M059J (cell line): ENCODE data around the gene PIK3C3. TPM values are rescaled to one million over a fixed set of nuclear protein-coding genes. Genes with fewer than 3 reads are reported as not detected.

Experiments used
- DNase-seq: peaks from one replicate; pipeline ENCODE4 v3.0.0-alpha.2; 2012; ENCODE audit warnings: low read depth
- total RNA-seq: library from RNA; depleted of rRNA; stranded (reverse); fragments of >200 nt; shearing (Covaris generic); gene quantifications from 2 replicates; pipeline ENCODE4 v1.2.3, GENCODE V29; 2014; rRNA removed

The PIK3C3 gene
- total RNA-seq: 62.1 and 67.3 TPM in 2 replicates

DNA sequence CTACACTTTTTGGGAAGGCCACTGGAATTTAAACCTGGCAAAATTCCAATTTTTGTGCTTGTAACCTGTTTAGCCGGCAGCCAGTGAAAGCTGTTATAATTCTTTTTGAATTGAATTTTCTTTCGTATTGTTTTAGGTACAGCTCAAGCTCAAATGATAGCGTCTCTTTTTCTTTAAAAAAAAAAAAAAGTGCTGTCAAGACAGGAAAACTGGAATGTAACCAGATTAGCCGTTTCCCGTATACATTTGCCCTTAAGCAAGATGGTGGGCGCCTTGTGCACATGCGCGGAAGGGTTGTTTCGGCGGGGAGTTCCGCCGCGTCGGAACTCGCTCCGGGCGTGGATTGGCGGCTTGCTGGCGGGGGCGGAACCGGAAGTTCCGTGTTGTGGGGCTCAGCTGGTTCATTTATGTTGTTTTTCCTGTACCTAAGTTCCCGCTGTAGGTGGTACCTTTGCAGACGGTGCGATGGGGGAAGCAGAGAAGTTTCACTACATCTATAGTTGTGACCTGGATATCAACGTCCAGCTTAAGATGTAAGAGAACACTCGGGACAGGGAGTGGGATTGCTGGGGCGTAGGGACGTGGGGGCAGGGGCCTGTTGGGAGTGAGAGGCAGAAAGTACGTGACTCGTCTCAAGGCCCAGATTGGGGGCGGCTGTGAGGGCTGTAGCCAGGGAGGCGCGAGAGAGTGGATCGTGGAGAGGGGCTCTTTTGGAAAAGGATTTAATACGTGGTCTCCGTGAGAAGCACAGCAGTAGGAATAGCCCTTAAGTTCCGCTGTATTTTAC lies at the start of gene PIK3C3:
PIK3C3 (plus strand) TSS at position 408 of the 787 bp plus-strand sequence; CDS start at position 466, 58 bp downstream.
- DNase-seq: peak; percentile 96

GRCh38 chr18:41905786-41906527 lies 49.1 kb upstream of the PIK3C3 start:
- peak; percentile 2 for DNase-seq

GRCh38 chr18:41906528-41907146 lies 48.4 kb upstream of the PIK3C3 start:
- DNase-seq: peak; percentile 58

DNA sequence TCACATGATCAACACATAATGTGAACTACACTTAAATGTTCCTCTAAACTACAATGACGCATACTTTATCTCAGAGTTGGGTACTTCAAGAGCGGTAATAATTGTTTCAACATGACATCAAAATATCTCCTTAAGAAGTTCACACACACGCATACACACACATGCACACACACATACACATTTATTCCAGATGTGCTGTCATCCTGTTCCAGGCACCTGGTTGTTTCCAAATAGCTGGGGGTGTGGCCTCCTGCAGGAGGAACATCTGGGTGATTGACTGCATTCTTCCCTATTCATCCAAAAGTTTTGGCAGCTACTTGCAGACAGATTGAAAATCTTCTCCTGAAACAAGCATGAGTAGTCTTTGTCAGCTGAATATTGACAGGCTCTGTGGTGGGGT lies 37.9 kb upstream of the PIK3C3 start:
- no peak for DNase-seq

DNA sequence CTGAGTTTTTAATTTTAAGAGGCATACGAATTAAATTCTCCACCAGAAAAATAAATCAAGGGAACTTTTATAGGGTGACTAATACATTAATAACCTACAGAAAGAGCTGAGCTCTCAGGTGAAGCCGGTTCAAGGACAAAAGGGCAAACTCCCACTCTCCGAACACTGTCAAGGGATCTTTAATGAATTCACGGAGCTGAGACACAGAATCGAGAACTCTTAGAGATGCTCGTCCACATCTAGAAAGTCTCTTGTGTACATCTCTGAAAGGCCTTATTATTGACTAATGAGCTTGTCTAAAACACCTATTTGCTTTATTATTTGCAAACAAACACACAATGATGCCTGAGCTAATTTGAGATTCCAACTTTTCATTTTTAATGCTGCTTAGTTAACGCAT lies 33.3 kb upstream of the PIK3C3 start:
- DNase-seq: no peak

DNA sequence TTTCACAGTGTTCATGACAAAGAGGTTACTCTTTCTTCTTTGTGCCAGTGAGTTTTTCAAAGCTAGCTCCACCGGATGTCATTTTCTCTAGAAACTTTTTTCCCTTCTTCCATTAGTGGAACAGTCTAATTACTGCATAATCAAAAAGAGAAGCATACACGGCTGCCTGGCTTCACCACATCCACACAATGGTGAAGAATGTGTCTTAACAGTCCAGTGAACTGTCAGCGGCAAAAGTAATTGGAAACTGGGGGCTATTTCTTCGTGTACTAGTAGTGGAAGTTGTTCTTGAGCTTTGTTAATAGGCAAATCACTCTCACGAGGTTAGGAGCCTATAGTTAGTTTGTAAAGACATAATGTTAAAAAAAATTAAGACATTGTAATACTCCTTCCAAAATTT lies 32.9 kb upstream of the PIK3C3 start:
- peak; percentile 13 for DNase-seq

DNA sequence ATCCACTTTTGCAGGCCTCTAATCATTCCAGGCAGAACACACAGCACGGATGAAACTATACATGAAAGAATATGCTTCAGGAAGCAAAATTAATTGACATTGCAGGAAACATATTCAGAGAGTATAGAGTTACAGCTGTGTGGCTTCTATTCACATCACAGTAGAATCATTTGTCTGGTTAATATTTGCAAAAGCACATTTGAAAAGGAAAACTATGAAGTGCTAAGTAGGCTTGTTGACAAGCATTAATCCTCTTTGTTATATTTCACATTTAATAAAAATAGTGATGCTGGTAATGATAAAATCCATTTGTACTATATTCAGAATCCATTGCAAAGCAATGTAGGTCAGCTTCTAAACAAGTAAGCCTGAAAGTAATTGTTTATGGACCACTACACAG lies 32.2 kb upstream of the PIK3C3 start:
- no peak for DNase-seq

GRCh38 chr18:41923446-41923845 lies 31.6 kb upstream of the PIK3C3 start:
- DNase-seq: no peak

GRCh38 chr18:41928581-41928980 lies 26.5 kb upstream of the PIK3C3 start:
- DNase-seq: no peak

- no peak for DNase-seq
Measured at GRCh38 chr18:41932899-41933298, 22.1 kb upstream of the PIK3C3 start.

GRCh38 chr18:41933778-41934177 lies 21.3 kb upstream of the PIK3C3 start:
- DNase-seq: no peak

DNA sequence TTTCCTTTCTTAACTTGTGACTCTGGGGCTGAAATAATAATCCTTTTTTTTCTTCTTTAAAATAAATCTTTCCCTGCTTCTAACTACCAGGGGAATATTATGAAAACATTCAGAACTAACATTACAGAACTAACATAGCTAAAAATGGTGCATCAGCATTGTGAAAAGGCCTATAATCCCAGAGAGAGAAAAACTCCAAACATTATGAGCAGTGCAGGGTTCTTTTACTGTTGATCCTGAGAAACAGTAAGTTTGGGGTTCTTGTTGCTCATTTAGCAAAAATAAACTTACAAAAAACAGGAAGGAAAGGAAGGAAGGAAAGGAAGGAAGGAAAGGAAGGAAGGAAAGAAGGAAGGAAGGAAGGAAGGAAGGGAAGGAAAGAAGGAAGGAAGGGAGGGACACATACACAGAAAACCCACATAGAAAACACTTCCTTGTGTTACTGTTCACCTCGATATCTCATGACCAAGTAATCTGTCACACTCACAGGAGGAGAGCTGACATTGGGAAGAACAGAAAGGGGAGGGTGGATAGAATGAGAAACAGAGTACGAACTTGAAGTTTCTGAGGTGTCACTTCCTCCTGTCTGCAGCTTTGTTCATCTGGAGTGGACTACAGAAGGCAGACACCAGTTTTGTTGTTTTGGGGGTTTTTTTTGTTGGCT lies 18.4 kb upstream of the PIK3C3 start:
- DNase-seq: peak; percentile 42

- peak; percentile 95 for DNase-seq
Measured at GRCh38 chr18:41938445-41938844, 16.6 kb upstream of the PIK3C3 start.

GRCh38 chr18:41939326-41939725 lies 15.7 kb upstream of the PIK3C3 start:
- DNase-seq: peak; percentile 44

DNA sequence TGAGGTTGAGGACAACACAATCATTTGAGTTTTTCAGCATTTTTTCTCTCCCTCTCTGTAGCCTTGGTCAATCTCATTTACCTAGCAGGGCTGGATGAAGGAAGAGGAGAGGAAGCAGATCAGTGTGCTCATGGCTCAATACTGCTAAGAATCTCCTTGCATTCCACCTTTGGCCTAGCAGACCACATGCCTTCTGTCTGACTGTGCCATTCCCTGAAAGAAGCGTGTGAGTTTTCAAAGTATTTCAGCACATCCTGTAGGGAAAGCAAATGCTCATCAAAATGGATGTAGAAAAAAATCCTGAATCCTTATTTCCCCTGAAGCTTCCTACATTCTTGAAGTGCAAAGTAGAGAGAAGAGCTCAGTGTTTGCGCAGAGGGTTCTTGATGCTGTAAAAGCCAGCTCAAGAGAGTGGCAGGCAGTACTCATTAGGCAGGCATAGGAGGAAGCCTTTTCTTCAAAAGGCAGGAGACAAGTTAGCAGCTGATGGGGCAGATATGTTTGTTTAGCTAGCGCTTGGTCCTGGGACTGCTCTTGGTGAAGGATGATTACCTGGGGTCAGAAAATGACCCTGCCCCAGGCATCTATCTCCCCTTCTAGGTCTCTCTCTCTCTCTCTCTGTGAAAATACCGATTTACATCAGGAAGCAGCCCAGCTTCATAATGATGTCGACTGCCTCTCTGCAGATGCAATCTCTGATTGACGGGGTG lies 14.4 kb upstream of the PIK3C3 start:
- peak; percentile 96 for DNase-seq

DNA sequence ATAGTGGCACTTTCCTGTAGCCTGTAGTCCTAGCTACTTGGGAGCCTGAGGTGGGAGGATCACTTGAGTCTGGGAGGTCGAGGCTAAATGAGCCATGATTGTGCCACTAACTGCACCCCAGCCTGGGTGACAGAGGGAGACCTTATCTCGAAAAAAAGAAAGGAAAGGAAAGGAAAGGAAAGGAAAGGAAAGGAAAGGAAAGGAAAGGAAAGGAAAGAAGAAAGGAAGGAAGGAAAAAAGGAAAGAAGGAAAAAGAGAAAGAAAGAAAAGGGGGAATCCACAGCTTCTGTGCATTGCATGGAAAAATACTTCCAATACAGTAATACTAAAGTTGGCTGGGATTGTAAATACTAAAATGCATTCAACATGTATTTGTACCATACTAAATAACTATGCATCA lies 12.8 kb upstream of the PIK3C3 start:
- no peak for DNase-seq

- no peak for DNase-seq
Measured at GRCh38 chr18:41948544-41949110, 6.4 kb upstream of the PIK3C3 start.

DNA sequence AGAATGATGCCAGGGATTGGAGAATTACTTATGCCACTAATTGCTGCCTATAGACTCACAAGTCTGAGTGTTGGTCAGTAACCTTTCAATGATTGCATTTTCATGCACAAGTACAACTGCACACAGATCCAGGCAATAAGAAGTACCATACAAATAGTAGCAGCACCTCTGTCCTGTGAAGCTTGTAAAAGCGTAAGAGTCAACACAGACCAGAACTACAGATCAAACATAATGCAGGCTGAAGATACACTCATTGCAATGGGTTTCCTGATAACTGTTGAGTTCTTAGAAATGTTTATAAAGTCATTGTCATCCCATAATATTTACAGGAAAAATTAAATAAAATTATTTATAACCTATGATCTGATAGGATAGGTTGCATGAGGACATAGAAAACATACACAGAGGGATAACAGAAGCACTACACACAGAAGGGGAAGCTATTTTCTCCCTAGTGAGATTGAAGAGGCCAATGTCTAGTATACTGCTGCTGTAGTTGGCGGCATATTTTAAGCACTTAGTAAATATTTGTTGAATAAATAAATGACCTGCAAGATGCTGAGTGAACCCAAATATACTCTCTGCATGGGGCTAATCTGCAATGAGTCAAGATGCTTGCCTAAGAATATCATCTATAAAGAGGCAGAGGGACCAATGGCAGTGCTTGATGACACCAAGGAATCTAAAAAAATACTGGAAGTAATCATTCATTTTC lies 5.7 kb upstream of the PIK3C3 start:
- no peak for DNase-seq

DNA sequence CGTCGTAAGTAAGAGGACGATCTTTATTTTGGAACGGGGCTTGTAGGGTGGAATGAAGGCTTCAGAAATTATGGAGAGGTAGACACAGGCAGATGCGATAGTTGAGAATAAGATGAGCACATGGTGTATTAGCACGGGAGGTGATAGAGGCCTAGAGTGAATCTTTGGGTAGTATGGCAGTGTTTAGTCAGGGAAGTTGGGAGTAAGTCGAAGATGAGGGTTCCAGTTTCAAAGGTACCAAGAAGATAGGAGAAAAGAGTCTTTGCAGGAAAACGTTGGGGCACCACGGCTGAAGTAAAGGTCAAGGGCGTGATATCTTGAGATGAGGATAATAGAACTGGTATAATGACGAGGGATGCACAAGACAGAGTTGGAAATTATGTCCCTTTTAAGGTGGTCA lies 654 bp downstream of the PIK3C3 start:
- DNase-seq: peak; percentile 17

- DNase-seq: no peak
Measured at GRCh38 chr18:41959045-41959444, 4.0 kb downstream of the PIK3C3 start.
